ENCODE results near the gene GLDC. TPM values are rescaled to one million over a fixed set of nuclear protein-coding genes. Genes with fewer than 3 reads are reported as not detected.

The GLDC gene
- total RNA-seq, 1 experiment from 2014 or later, result 145 TPM

GRCh38 chr9:6634444-6634843 is 11.1 kb downstream of the GLDC start (continued):
- no peak for TF ChIP-seq ZNF281 (CRISPR knock-in tag; IDR thresholded peaks at IDR 0.05)

GRCh38 chr9:6633378-6633777 is 12.2 kb downstream of the GLDC start:
- CTCF ChIA-PET, result interaction anchor here (1.6 kb wide), 1 partner anchor 34 kb away, joined by 7 read pairs; no protein-coding TSS in a partner anchor
- H3K4me3 Mint-ChIP-seq, result peak overlapping the region; percentile 5
- no peak for ATAC-seq

More at GRCh38 chr9:6633378-6633777, 12.2 kb downstream of the GLDC start:
- H3K27me3 Mint-ChIP-seq (ENCODE audit: low read depth), result no peaks in the 10 kb centered on the region
- TF ChIP-seq KAT7 (CRISPR knock-in tag; IDR thresholded peaks at IDR 0.05; ENCODE audit: borderline replicate concordance) (no peak), EMX1 (CRISPR knock-in tag; IDR thresholded peaks at IDR 0.05) (no peak), ZNF423 (CRISPR knock-in tag; IDR thresholded peaks at IDR 0.05) (no peak), ZNF425 (CRISPR knock-in tag; conservative IDR thresholded peaks at IDR 0.05) (no peak), ETV6 (CRISPR knock-in tag; IDR thresholded peaks at IDR 0.05) (no peak), ATF3 (CRISPR knock-in tag; conservative IDR thresholded peaks at IDR 0.05) (no peak), ZNF263 (CRISPR knock-in tag; IDR thresholded peaks at IDR 0.05; ENCODE audit: low read depth) (no peak), IRF1 (CRISPR knock-in tag; IDR thresholded peaks at IDR 0.05) (no peak), E2F4 (CRISPR knock-in tag; IDR thresholded peaks at IDR 0.05; ENCODE audit: borderline replicate concordance, low read depth) (no peak), SMAD3 (CRISPR knock-in tag; IDR thresholded peaks at IDR 0.05; ENCODE audit: borderline replicate concordance) (no peak), ATF6 (CRISPR knock-in tag; IDR thresholded peaks at IDR 0.05) (no peak), ESRRA (CRISPR knock-in tag; IDR thresholded peaks at IDR 0.05; ENCODE audit: borderline replicate concordance) (no peak), FOXJ3 (CRISPR knock-in tag; IDR thresholded peaks at IDR 0.05; ENCODE audit: borderline replicate concordance) (no peak), JUN (CRISPR knock-in tag; IDR thresholded peaks at IDR 0.05) (no peak), NFYB (CRISPR knock-in tag; conservative IDR thresholded peaks at IDR 0.05; ENCODE audit: low read depth) (no peak), NFE2L1 (CRISPR knock-in tag; IDR thresholded peaks at IDR 0.05) (no peak), CREB1 (CRISPR knock-in tag; IDR thresholded peaks at IDR 0.05) (no peak)
- no peak for DNase-seq (ENCODE audit: low spot score)
- H3K4me1 Mint-ChIP-seq, result peaks cover 36% of the 10 kb centered on the region
- peak overlapping the region; percentile 25 for H3K27ac Mint-ChIP-seq
- H3K36me3 Mint-ChIP-seq, result peaks cover 3% of the 10 kb centered on the region; the same call in 1 of the 2 replicates
- POLR2A ChIA-PET, result interaction anchor here (0.7 kb wide), 1 partner anchor 914 kb away, joined by 6 read pairs; no protein-coding TSS in a partner anchor
- no peaks in the 10 kb centered on the region for H3K9me3 Mint-ChIP-seq

Measured in WTC11 (cell line).